VCaP (cell line): ENCODE data around the gene SCYL1.

Experiments used
- H3K27ac ChIP-seq: fragments of 450-650 bp; 2 replicates; pipeline ENCODE4 v1.5.1; 2017
- CTCF ChIP-seq: fragments of 450-650 bp; conservative IDR thresholded peaks from 2 replicates; pipeline ENCODE4 v1.5.1; 2017; ENCODE audit warnings: mild to moderate bottlenecking, moderate library complexity

Gene SCYL1

GRCh38 chr11:65501186-65501471 is 23.8 kb upstream of the SCYL1 start:
- no peak for TF ChIP-seq CTCF
- H3K27ac ChIP-seq: peak overlapping the region; percentile 100

GRCh38 chr11:65501472-65502273 is 23.2 kb upstream of the SCYL1 start:
- no peak for TF ChIP-seq CTCF
- H3K27ac ChIP-seq: peak overlapping the region; percentile 100

GRCh38 chr11:65502274-65502554 is 22.7 kb upstream of the SCYL1 start:
- no peak for TF ChIP-seq CTCF

GRCh38 chr11:65502555-65503367 is 22.1 kb upstream of the SCYL1 start:
- TF ChIP-seq CTCF: no peak
- H3K27ac ChIP-seq: peak overlapping the region; percentile 100

More at GRCh38 chr11:65502274-65502554, 22.7 kb upstream of the SCYL1 start:
- H3K27ac ChIP-seq: peak overlapping the region; percentile 100

GRCh38 chr11:65503368-65503948 is 21.4 kb upstream of the SCYL1 start:
- H3K27ac ChIP-seq: peak overlapping the region; percentile 100
- TF ChIP-seq CTCF: no peak

- H3K27ac ChIP-seq: peak overlapping the region; percentile 100
- no peak for TF ChIP-seq CTCF
Observed at GRCh38 chr11:65503949-65504673, 20.8 kb upstream of the SCYL1 start.
